RCC 7860 (cell line): ENCODE results near the gene BIN2.
A peak's percentile ranks its signal among the peaks of the same experiment; 100 is the strongest.
"Not testable (repeated sequence)": the region's sequence is repeated elsewhere in the genome, so short reads cannot be mapped to it uniquely, and the experiment has no call there.

ENCODE experiments used
- DNase-seq: peaks from one replicate; pipeline ENCODE4 v3.0.0-alpha.2; 2015; ENCODE audit warnings: low spot score
- FAIRE-seq: peaks from 2 replicates; lab custom pipeline; 2012; peaks lifted over from hg19 to GRCh38; lab: Jason Lieb, UNC

The BIN2 gene

GRCh38 chr12:51265024-51265423, 59.0 kb downstream of the BIN2 start:
- DNase-seq (no peak), FAIRE-seq (no peak)

GRCh38 chr12:51264297-51264696, 59.7 kb downstream of the BIN2 start:
- FAIRE-seq, result no peak
- DNase-seq, result no peak

GRCh38 chr12:51263341-51263740, 60.6 kb downstream of the BIN2 start:
- FAIRE-seq (no peak), DNase-seq (no peak)

- no peak for FAIRE-seq
- DNase-seq, result peak; percentile 36
These were observed 61.2 kb downstream of the BIN2 start for GRCh38 chr12:51262758-51263177.

- not testable (repeated sequence) for DNase-seq, FAIRE-seq
These were observed 64.4 kb downstream of the BIN2 start for GRCh38 chr12:51259600-51259999.

GRCh38 chr12:51254536-51254935, 69.4 kb downstream of the BIN2 start:
- FAIRE-seq (no peak), DNase-seq (peak; percentile 55)

GRCh38 chr12:51253276-51253675, 70.7 kb downstream of the BIN2 start:
- no peak for DNase-seq
- no peak for FAIRE-seq

- DNase-seq (no peak), FAIRE-seq (no peak)
These were observed 76.3 kb downstream of the BIN2 start for GRCh38 chr12:51247523-51248206.

- peak; percentile 14 for DNase-seq
- no peak for FAIRE-seq
These were observed 77.6 kb downstream of the BIN2 start for GRCh38 chr12:51246254-51246853.

GRCh38 chr12:51245476-51246253, 78.3 kb downstream of the BIN2 start:
- DNase-seq (no peak), FAIRE-seq (no peak)

- no peak for DNase-seq
- FAIRE-seq, result no peak
These were observed 79.7 kb downstream of the BIN2 start for GRCh38 chr12:51244269-51244668.

- FAIRE-seq, result no peak
- DNase-seq, result no peak
These were observed 81.1 kb downstream of the BIN2 start for GRCh38 chr12:51242876-51243275.

GRCh38 chr12:51242120-51242519, 81.9 kb downstream of the BIN2 start:
- FAIRE-seq, result no peak
- DNase-seq, result no peak

GRCh38 chr12:51240971-51241370, 83.0 kb downstream of the BIN2 start:
- no peak for FAIRE-seq

GRCh38 chr12:51238510-51239334, 85.3 kb downstream of the BIN2 start, which contains the start of gene DAZAP2:
Gene DAZAP2 (plus strand): TSS chr12:51238826. CDS start chr12:51238908, 82 bp downstream.
- no peak for FAIRE-seq
- peak; percentile 82 for DNase-seq

More at GRCh38 chr12:51240971-51241370, 83.0 kb downstream of the BIN2 start:
- DNase-seq, result no peak

GRCh38 chr12:51238037-51238509, 85.9 kb downstream of the BIN2 start:
- FAIRE-seq (no peak), DNase-seq (no peak)

GRCh38 chr12:51234530-51234929, 89.4 kb downstream of the BIN2 start:
- no peak for FAIRE-seq
- DNase-seq, result no peak

- DNase-seq (no peak), FAIRE-seq (no peak)
These were observed 91.3 kb downstream of the BIN2 start for GRCh38 chr12:51232642-51233041.
